A549 (cell line): ENCODE results near the gene CTNNA3.

Source experiments
- CTCF ChIP-seq: fragments of >200 bp; sonication (Bioruptor Twin); formaldehyde crosslinking; IDR thresholded peaks from 3 replicates; pipeline ENCODE4 v1.5.1; 2016
- POLR2A ChIP-seq: IDR thresholded peaks from 2 replicates; pipeline ENCODE4 v1.6.1; 2012; ENCODE audit warnings: mild to moderate bottlenecking, low read length

- TF ChIP-seq POLR2A (no peak), CTCF (no peak)
Observed at GRCh38 chr10:67650558-67650957, 45.4 kb downstream of the CTNNA3 start.
